ENCODE measurements around the gene LSAMP. TPM values are rescaled to one million over a fixed set of nuclear protein-coding genes. Genes with fewer than 3 reads are reported as not detected.

Gene LSAMP
- total and polyA plus RNA-seq, 2 of the 13 experiments (the other 11 are each of a cell fraction or from before 2014, with no cell fraction given): not detected

GRCh38 chr3:115814006-115814405, 631.3 kb downstream of the LSAMP start (continued):
- TF ChIP-seq AHDC1 (CRISPR knock-in tag; IDR thresholded peaks at IDR 0.05; ENCODE audit: borderline replicate concordance) (0 out of 2 replicates have a peak, but pooled peaks have one; percentile 40), SMAD9 (CRISPR knock-in tag; IDR thresholded peaks at IDR 0.05) (no peak), NR2F2 (IDR thresholded peaks at IDR 0.05; ENCODE audit: borderline replicate concordance, low read depth) (peak; percentile 92)

DNA sequence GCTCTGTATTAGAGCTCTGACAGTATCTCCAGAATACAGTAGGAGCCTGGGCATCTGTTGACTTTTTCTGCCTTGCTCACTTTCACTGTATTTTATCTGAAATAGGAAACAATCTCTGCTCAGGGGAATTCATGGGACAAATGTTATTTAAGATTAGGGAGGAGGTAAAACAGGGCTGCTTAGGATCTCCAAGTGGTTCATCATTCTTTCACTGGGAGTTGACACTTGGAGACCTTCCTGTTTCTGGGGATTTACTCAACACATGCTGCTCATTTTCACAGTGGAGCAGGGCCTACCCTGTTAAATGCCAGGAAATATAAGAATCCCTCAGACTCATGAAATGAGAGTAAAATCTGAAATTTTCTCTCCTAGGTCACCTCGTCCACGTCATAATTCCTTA, 636.5 kb downstream of the LSAMP start:
- 98% methylated on average over 2 of the region's 2 CpGs for WGBS (ENCODE audit: low lambda C conversion rate)
- in situ Hi-C loops (cut with HindIII; ENCODE audit: extremely low pct_ligation_motif_present, low pct_unique_long_range_greater_than_20kb): no loop called here
- BruUV-seq (replicated peaks): no TSS peak
- Histone ChIP-seq H3K9me3 (ENCODE audit: low read length) (no peaks in the 10 kb centered on the region), H3K4me3 (replicated peaks in 1 of 3; ENCODE audit: insufficient read depth in 1 of 3, low read depth in 2 of 3, low read length in 3 of 3) (no peak overlapping the region), H3K79me2 (ENCODE audit: insufficient read depth, low read length) (no peaks in the 10 kb centered on the region), H3K27ac (ENCODE audit: extremely low read length, insufficient read depth, low read length) (no peak overlapping the region), H3K27me3 (ENCODE audit: control insufficient read depth in 1 of 2, insufficient read depth in 2 of 2, low read length in 2 of 2) (no peaks in the 10 kb centered on the region; a peak in 1 of 5 replicates), H3K4me2 (ENCODE audit: low read depth, low read length) (no peak overlapping the region), H3K36me3 (replicated peaks in 1 of 2; ENCODE audit: control insufficient read depth in 1 of 2, insufficient read depth in 2 of 2, low read length in 2 of 2) (no peaks in the 10 kb centered on the region), H3K4me1 (ENCODE audit: insufficient read depth, low read length) (peaks cover 11% of the 10 kb centered on the region), H2AFZ (ENCODE audit: low read length) (no peak overlapping the region), H3K9ac (ENCODE audit: insufficient read depth, low read depth, low read length) (no peak overlapping the region), H4K20me1 (ENCODE audit: insufficient read depth, low read length) (no peaks in the 10 kb centered on the region)
- no peak for ATAC-seq
- CTCF ChIA-PET (ENCODE audit: low intra/inter-chr PET ratio, low total read pairs): no interaction called here
- no peak for DNase-seq (ENCODE audit: low spot score)
- POLR2A ChIA-PET: no interaction called here
- no peak for FAIRE-seq
- TF ChIP-seq ZNF12 (CRISPR knock-in tag; IDR thresholded peaks at IDR 0.05) (no peak), ZNF713 (CRISPR knock-in tag; IDR thresholded peaks at IDR 0.05) (no peak), MEIS2 (CRISPR knock-in tag; IDR thresholded peaks at IDR 0.05) (no peak), NFIC (IDR thresholded peaks at IDR 0.05; ENCODE audit: low read length) (no peak), FOXA1 (IDR thresholded peaks at IDR 0.05) (no peak), FOXA1 (CRISPR knock-in tag; IDR thresholded peaks at IDR 0.05) (no peak), NFIB (CRISPR knock-in tag; IDR thresholded peaks at IDR 0.05; ENCODE audit: borderline replicate concordance) (no peak), HMGXB4 (CRISPR knock-in tag; IDR thresholded peaks at IDR 0.05; ENCODE audit: borderline replicate concordance in 1 of 2, low read depth in 1 of 2) (no peak), ZZZ3 (CRISPR knock-in tag; IDR thresholded peaks at IDR 0.05; ENCODE audit: borderline replicate concordance) (no peak), RFX1 (IDR thresholded peaks at IDR 0.05) (no peak)
- TF ChIP-seq, protein P1, sequence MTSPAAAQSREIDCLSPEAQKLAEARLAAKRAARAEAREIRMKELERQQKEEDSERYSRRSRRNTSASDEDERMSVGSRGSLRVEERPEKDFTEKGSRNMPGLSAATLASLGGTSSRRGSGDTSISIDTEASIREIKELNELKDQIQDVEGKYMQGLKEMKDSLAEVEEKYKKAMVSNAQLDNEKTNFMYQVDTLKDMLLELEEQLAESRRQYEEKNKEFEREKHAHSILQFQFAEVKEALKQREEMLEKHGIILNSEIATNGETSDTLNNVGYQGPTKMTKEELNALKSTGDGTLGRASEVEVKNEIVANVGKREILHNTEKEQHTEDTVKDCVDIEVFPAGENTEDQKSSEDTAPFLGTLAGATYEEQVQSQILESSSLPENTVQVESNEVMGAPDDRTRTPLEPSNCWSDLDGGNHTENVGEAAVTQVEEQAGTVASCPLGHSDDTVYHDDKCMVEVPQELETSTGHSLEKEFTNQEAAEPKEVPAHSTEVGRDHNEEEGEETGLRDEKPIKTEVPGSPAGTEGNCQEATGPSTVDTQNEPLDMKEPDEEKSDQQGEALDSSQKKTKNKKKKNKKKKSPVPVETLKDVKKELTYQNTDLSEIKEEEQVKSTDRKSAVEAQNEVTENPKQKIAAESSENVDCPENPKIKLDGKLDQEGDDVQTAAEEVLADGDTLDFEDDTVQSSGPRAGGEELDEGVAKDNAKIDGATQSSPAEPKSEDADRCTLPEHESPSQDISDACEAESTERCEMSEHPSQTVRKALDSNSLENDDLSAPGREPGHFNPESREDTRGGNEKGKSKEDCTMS (CRISPR knock-in tag; conservative IDR thresholded peaks at IDR 0.05): no peak
- intact Hi-C loops (cut with micrococcal nuclease; ENCODE audit: unreplicated experiment): no loop called here

Measured in HepG2 (cell line).